ENCODE results near the gene SNX32.

Gene SNX32

DNA sequence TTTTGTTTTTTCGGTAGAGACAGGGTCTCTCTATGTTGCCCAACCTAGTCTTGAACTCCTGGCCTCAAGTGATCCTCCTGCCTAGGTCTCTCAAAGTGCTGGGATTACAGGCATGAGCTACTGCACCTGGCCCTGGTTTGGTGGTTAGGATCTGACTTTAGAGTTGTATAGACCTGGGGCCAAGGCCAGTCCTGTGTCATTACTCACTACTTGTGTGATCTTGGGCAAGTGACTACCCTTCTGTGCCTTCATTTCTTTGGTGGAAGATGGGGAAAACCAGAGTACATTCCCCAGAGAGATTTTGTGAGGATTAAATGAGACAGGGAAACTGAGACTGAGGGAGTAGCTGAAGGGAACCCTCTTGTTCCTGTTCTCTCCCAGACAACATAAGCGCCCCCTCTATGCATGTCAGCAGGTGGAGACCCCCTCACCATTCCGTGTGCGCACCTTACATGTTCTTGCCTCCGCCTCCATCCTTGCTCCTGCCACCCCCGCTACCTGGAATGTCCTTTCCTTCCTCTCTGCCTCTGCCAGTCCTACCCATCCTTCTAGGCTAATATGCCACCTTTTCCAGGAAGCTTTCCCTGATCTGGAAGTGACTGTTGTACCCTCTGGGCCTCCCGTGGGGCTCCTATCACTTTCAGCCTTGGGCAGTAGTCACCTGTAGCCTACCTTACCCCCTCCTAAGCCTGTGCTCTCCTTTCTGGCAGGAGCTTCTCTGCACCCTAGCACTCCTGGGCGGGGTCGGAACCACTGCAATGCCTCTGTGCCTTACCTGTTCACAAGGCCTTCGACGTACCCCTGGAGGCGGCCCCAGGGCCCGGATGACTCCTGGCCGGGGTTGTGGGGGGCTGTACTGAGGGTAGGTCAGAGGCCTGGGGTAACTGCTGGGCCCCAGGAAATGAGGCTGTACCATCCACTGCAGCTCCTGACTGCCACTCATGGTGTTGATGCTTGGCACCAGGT, 62.6 kb downstream of the SNX32 start:
- 92 to 93% methylated on average over 14 of the region's 14 CpGs for WGBS, 2 experiments
- Histone ChIP-seq H3K4me3 (ENCODE audit: insufficient read depth, low read depth, low read length) (no peak overlapping the region), H3K9me3 (ENCODE audit: control insufficient read depth, low read length) (no peaks in the 10 kb centered on the region), H3K27ac (ENCODE audit: insufficient read depth, low read depth, low read length, poor library complexity, severe bottlenecking) (no peak overlapping the region), H3K36me3 (ENCODE audit: control insufficient read depth, insufficient read depth, low read length) (no peaks in the 10 kb centered on the region), H3K4me1 (ENCODE audit: control insufficient read depth, insufficient read depth, low read length) (peaks cover 12% of the 10 kb centered on the region), H3K27me3 (ENCODE audit: control insufficient read depth, insufficient read depth, low read length, poor library complexity, severe bottlenecking) (peaks cover 68% of the 10 kb centered on the region)

DNA sequence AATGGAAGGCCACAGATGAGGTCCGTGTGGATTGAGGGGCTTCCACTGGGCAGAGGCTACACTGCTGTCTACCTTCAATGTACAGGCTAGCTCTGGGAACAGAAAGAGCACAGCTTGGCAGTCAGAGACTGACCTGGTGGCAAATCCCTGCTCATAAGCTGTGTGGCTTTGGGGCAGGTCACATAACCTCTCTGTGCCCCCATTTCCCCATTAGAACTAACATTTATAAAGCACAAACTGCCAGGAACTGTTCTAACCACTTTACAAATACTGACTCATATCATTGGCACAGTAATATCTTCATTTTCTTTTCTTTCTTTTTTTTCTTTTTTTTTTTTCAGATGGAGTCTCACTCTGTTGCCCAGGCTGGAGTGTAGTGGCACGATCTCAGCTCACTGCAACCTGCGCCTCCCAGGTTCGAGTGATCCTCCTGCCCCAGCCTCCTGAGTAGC, 63.3 kb downstream of the SNX32 start:
- Histone ChIP-seq H3K27me3 (ENCODE audit: control insufficient read depth, insufficient read depth, low read length, poor library complexity, severe bottlenecking) (peaks cover 68% of the 10 kb centered on the region), H3K4me3 (ENCODE audit: insufficient read depth, low read depth, low read length) (no peak overlapping the region), H3K4me1 (ENCODE audit: control insufficient read depth, insufficient read depth, low read length) (peaks cover 5% of the 10 kb centered on the region), H3K27ac (ENCODE audit: insufficient read depth, low read depth, low read length, poor library complexity, severe bottlenecking) (no peak overlapping the region), H3K9me3 (ENCODE audit: control insufficient read depth, low read length) (no peaks in the 10 kb centered on the region), H3K36me3 (ENCODE audit: control insufficient read depth, insufficient read depth, low read length) (no peaks in the 10 kb centered on the region)
- 94 to 96% methylated on average over 4 of the region's 4 CpGs for WGBS, 2 experiments

DNA sequence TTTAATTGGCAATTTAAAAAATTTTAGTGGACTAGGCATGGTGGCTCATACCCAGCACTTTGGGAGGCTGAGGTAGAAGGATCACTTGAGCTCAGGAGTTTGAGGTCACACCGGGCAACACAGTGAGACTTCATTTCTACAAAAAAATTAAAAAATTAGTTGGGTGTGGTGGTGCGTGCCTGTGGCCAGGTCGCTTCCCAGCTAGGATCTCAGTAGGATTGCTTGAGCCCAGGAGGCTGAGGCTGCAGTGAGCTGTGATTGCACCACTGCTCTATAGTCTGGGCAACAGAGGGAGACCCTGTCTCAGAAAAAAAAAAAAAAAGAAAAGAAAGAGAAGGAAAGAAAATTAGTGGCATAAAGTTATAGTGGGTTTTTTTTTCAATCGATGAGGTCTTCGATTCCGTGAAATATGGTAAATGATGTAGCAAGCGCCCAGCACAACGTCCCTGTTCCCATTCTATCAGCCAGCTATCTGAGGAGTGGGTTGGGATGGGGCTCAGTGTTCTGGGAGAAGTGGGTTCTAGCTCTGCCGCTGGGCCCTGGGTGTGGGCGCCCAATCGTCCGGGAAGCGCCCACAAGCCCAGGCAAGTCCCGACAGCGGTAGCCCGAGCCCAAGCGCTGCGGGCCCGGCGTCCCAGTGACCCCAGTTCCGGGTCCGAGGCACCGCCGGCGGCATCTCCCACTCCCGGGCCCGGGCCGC, 65.0 kb downstream of the SNX32 start:
- Histone ChIP-seq H3K9me3 (ENCODE audit: control insufficient read depth, low read length) (no peaks in the 10 kb centered on the region), H3K4me3 (ENCODE audit: insufficient read depth, low read depth, low read length) (peak overlapping the region; percentile 34), H3K36me3 (ENCODE audit: control insufficient read depth, insufficient read depth, low read length) (no peaks in the 10 kb centered on the region), H3K27ac (ENCODE audit: insufficient read depth, low read depth, low read length, poor library complexity, severe bottlenecking) (no peak overlapping the region), H3K27me3 (ENCODE audit: control insufficient read depth, insufficient read depth, low read length, poor library complexity, severe bottlenecking) (peaks cover 80% of the 10 kb centered on the region), H3K4me1 (ENCODE audit: control insufficient read depth, insufficient read depth, low read length) (peaks cover 5% of the 10 kb centered on the region)
- 24% methylated on average over 28 of the region's 28 CpGs for WGBS, 2 experiments

DNA sequence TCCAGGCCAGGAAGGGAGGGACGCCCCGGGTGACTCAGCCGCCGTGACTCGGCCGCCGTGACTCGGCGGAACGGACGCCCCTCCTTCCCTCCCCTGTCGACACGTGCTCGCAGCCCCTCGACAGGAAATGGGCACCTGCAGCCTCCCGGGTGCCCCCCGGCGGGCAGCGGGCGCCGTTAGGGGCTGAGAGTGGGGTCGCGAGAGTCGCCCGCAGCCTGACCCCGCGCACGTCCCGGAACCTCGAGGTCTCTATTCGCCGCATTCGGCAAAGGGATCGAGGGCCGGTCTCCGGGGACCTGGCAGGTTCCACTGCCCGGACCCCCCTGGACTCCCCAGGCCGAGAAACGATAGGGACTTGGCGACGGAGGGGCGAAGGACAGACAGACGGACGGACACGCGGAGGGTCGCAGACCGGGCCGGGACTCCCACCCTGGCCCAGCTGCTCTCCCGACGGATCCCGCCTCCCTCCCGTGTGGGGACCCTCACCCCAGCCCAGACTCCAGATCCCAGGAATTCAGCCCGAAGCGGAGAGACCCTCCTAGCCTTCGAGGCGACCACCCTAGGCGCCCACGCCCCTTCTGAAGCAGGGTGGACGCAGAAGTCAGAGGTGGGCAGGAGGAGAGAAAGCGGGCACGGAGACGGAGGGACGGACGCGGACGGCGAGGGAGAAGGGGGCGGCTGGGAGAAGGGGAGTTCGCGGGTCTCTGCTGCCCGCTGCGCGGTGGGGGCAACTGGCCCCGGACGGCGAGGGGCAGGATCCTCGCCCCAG, 65.8 kb downstream of the SNX32 start:
- no peaks in the 10 kb centered on the region for H3K36me3 ChIP-seq (ENCODE audit: control insufficient read depth, insufficient read depth, low read length)
- H3K9me3 ChIP-seq (ENCODE audit: control insufficient read depth, low read length): no peaks in the 10 kb centered on the region
- H3K27me3 ChIP-seq (ENCODE audit: control insufficient read depth, insufficient read depth, low read length, poor library complexity, severe bottlenecking): peaks cover 80% of the 10 kb centered on the region
- peak overlapping the region; percentile 34 for H3K4me3 ChIP-seq (ENCODE audit: insufficient read depth, low read depth, low read length)
- no peak overlapping the region for H3K27ac ChIP-seq (ENCODE audit: insufficient read depth, low read depth, low read length, poor library complexity, severe bottlenecking)
- 2 to 3% methylated on average over 78 of the region's 78 CpGs for WGBS, 2 experiments
- peaks cover 5% of the 10 kb centered on the region for H3K4me1 ChIP-seq (ENCODE audit: control insufficient read depth, insufficient read depth, low read length)

DNA sequence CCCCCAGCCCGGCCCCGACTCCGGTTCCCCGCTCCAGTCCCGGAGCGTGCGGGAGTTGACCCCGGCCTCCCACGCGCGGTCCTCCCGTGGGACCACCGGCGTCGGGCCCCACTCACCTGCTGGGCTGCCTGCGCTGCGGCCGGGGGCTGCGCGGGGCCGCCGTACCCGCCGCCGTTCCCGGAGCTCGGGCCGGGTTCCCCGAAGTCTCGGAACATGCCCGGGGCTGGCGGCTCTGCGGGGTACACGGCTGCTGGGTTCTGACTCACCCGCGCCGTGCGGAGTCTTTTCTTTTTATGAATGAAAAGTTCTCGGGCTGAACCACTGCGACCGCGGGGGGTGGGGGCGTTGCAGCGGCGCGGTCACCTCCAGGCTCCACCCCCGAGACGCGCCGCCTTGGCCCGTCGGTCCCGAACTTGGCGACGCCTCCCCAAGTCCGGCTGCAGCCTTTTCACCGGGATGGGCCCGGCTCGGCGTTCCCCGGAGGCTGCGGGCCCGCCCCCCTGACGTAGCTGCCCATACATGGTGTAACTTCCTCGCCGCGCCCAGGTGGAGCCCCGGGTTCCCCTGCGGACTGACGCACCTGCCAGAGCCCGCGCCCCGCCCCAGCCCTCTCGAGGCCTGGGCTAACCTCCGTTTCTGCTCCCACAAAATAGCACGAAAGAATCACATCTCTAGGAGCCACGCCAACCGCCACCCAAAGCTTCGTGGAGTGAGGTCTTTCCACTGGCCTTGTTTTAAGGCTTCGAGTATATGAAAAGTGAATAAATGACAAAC, 66.5 kb downstream of the SNX32 start, which contains the start of gene FOSL1:
Gene FOSL1 (minus strand): TSS at position 264 of the 774 bp plus-strand sequence. CDS start 49 bp downstream, at position 215.
- no peaks in the 10 kb centered on the region for H3K9me3 ChIP-seq (ENCODE audit: control insufficient read depth, low read length)
- peak within 1 kb of the TSS; percentile 34 for H3K4me3 ChIP-seq (ENCODE audit: insufficient read depth, low read depth, low read length)
- 2 to 3% methylated on average over 79 to 80 of the region's 80 CpGs for WGBS, 2 experiments
- H3K27me3 ChIP-seq (ENCODE audit: control insufficient read depth, insufficient read depth, low read length, poor library complexity, severe bottlenecking): peaks cover 79% of the 10 kb centered on the region
- H3K4me1 ChIP-seq (ENCODE audit: control insufficient read depth, insufficient read depth, low read length): peaks cover 5% of the 10 kb centered on the region
- H3K36me3 ChIP-seq (ENCODE audit: control insufficient read depth, insufficient read depth, low read length): no peaks in the 10 kb centered on the region
- H3K27ac ChIP-seq (ENCODE audit: insufficient read depth, low read depth, low read length, poor library complexity, severe bottlenecking): no peak within 1 kb of the TSS

DNA sequence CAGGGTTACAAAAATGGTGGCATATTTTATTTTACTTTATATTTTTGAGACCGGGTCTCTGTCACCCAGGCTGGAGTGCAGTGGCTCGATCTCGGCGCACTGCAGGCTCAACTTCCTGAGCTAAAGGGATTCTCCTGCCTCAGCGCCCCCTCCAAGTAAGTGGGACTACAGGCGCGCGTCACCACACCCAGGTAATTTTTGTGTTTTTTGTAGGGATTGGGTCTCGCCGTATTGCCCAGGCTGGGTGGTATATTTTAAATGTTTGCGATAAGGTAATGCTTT, 67.1 kb downstream of the SNX32 start:
- no peaks in the 10 kb centered on the region for H3K36me3 ChIP-seq (ENCODE audit: control insufficient read depth, insufficient read depth, low read length)
- peaks cover 74% of the 10 kb centered on the region for H3K27me3 ChIP-seq (ENCODE audit: control insufficient read depth, insufficient read depth, low read length, poor library complexity, severe bottlenecking)
- no peak overlapping the region for H3K4me3 ChIP-seq (ENCODE audit: insufficient read depth, low read depth, low read length)
- peaks cover 5% of the 10 kb centered on the region for H3K4me1 ChIP-seq (ENCODE audit: control insufficient read depth, insufficient read depth, low read length)
- WGBS, 2 experiments: 69 to 76% methylated on average over 8 to 11 of the region's 11 CpGs
- H3K9me3 ChIP-seq (ENCODE audit: control insufficient read depth, low read length): no peaks in the 10 kb centered on the region
- no peak overlapping the region for H3K27ac ChIP-seq (ENCODE audit: insufficient read depth, low read depth, low read length, poor library complexity, severe bottlenecking)

DNA sequence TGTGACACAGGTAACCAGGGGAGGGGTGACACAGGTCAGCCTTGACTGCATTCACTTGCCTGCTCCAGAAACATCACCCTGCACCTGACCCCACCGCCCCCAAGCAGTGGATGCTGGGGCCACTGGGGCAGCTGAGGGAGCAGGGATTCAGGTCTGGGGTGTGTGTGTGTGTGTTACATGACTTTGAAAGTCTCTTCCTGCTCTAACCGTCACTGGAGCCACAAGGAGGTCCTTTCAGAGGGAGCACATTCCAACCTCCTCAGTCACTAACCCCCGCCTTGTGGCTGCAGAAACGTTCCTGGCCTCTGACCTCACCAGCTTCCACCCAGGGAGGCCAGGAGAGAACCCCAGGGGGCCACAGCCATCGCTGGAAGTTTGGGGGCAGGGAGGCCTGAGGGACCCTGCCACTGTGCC, 69.3 kb downstream of the SNX32 start:
- WGBS, 2 experiments: 9 to 10% methylated on average over 5 of the region's 5 CpGs
- no peak overlapping the region for H3K27ac ChIP-seq (ENCODE audit: insufficient read depth, low read depth, low read length, poor library complexity, severe bottlenecking)
- no peak overlapping the region for H3K4me3 ChIP-seq (ENCODE audit: insufficient read depth, low read depth, low read length)
- H3K4me1 ChIP-seq (ENCODE audit: control insufficient read depth, insufficient read depth, low read length): peaks cover 5% of the 10 kb centered on the region
- H3K36me3 ChIP-seq (ENCODE audit: control insufficient read depth, insufficient read depth, low read length): no peaks in the 10 kb centered on the region
- no peaks in the 10 kb centered on the region for H3K9me3 ChIP-seq (ENCODE audit: control insufficient read depth, low read length)
- peaks cover 64% of the 10 kb centered on the region for H3K27me3 ChIP-seq (ENCODE audit: control insufficient read depth, insufficient read depth, low read length, poor library complexity, severe bottlenecking)

Data from ectodermal cell (in vitro differentiated cells).